HCT116 (cell line): ENCODE data around the gene SAMD1. TPM values are rescaled to one million over a fixed set of nuclear protein-coding genes. Genes with fewer than 3 reads are reported as not detected.

Source experiments
- ATAC-seq: fragments of 200-7000 bp; cut with Tn5 transposase; 2 replicates; pipeline ENCODE4 v1.9.1; 2020; ENCODE audit warnings: mild to moderate bottlenecking, moderate library complexity
- BruUV-seq: library from RNA; stranded (reverse); fragments of 400-500 nt; replicated peaks from 2 replicates; lab custom pipeline; 2021; lab: Mats Ljungman, UMichigan
- CTCF ChIA-PET: fragments of 300-600 bp; sonication (Branson Sonifier 250); formaldehyde crosslinking; loops from one replicate; lab custom pipeline; 2021; ENCODE audit warnings: antibody characterized with exemption; lab: Charles Lee
- POLR2A ChIA-PET: fragments of 300-600, 350-600 bp; sonication (Branson Sonifier 250); formaldehyde crosslinking; loops from one replicate; lab custom pipeline; 2021; ENCODE audit warnings: antibody characterized with exemption; lab: Charles Lee
- RAD21 ChIA-PET, 2 experiments: fragments of 300-600 bp; sonication (Branson Sonifier 250); formaldehyde crosslinking; loops; one replicate each; lab custom pipeline; 2023; ENCODE audit warnings: low total read pairs in 2 of 2; ENCODE audit not compliant: uncharacterized antibody in 2 of 2, unreplicated experiment in 2 of 2, low non-redundant PET in 1 of 2; lab: Charles Lee
- DNase-seq: peaks from one replicate; pipeline ENCODE4 v3.0.0-alpha.2; 2010; ENCODE audit warnings: low read depth, low spot score
- H2AFZ ChIP-seq: fragments of 200-600 bp; shearing (Covaris generic), sonication (generic); 2 replicates; pipeline ENCODE4 v1.6.1; 2017; ENCODE audit warnings: low read depth, mixed run types, mixed read lengths, antibody characterized with exemption, low read length; ENCODE audit not compliant: poor library complexity, severe bottlenecking
- H3K27ac ChIP-seq: 2 replicates; pipeline ENCODE4 v1.5.1; 2012; ENCODE audit warnings: low read depth, low read length
- H3K27me3 ChIP-seq: fragments of 200-600 bp; sonication (generic); 2 replicates; pipeline ENCODE4 v1.6.1; 2016; ENCODE audit warnings: mixed run types, low read length, mixed read lengths; ENCODE audit not compliant: insufficient read depth
- H3K36me3 ChIP-seq, 2 experiments: fragments of 200-500 bp in 1 of 2; fragments of 200-600 bp in 1 of 2; sonication (Bioruptor generic) in 1 of 2; sonication (generic) in 1 of 2; 2 replicates each; pipeline versions ENCODE4 v1.5.1 to v1.6.1; 2014 to 2016; ENCODE audit warnings: low read length in 2 of 2, inconsistent platforms in 1 of 2, mixed read lengths in 1 of 2, mixed run types in 1 of 2; ENCODE audit not compliant: insufficient read depth in 2 of 2, control insufficient read depth in 1 of 2
- H3K4me1 ChIP-seq, 2 experiments: fragments of 200-600 bp in 1 of 2; sonication (generic) in 1 of 2; 2 replicates each; pipeline versions ENCODE4 v1.5.1 to v1.6.1; 2012 to 2017; ENCODE audit warnings: low read length in 2 of 2, inconsistent platforms in 1 of 2, mild to moderate bottlenecking in 1 of 2, mixed read lengths in 1 of 2, mixed run types in 1 of 2, moderate library complexity in 1 of 2; ENCODE audit not compliant: insufficient read depth in 2 of 2, control insufficient read depth in 1 of 2
- H3K4me2 ChIP-seq: fragments of 200-600 bp; sonication (generic); 2 replicates; pipeline ENCODE4 v1.6.1; 2017; ENCODE audit warnings: mixed run types, low read length, mixed read lengths
- H3K4me3 ChIP-seq, 2 experiments: fragments of 200-600 bp in 1 of 2; sonication (generic) in 1 of 2; replicated peaks in 1 of 2; 2 replicates each; pipeline ENCODE4 v1.5.1; 2011 to 2016; ENCODE audit warnings: low read length in 2 of 2, control low read depth in 1 of 2, low read depth in 1 of 2, mild to moderate bottlenecking in 1 of 2, mixed read lengths in 1 of 2, mixed run types in 1 of 2
- H3K79me2 ChIP-seq: fragments of 200-600 bp; sonication (generic); 2 replicates; pipeline ENCODE4 v1.6.1; 2017; ENCODE audit warnings: mild to moderate bottlenecking, mixed run types, low read length, moderate library complexity, mixed read lengths; ENCODE audit not compliant: insufficient read depth
- H3K9ac ChIP-seq: fragments of 200-600 bp; sonication (generic); 2 replicates; pipeline ENCODE4 v1.6.1; 2016; ENCODE audit warnings: low read length, mixed read lengths
- H3K9me2 ChIP-seq: fragments of 200-600 bp; sonication (generic), shearing (Covaris generic); 2 replicates; pipeline ENCODE4 v1.6.1; 2017; ENCODE audit warnings: mixed run types, mild to moderate bottlenecking, moderate library complexity; ENCODE audit not compliant: insufficient read depth
- H3K9me3 ChIP-seq, 2 experiments: fragments of 200-500 bp in 1 of 2; fragments of 200-600 bp in 1 of 2; sonication (Bioruptor generic) in 1 of 2; sonication (generic) in 1 of 2; 2 replicates each; pipeline ENCODE4 v1.6.1; 2014 to 2017; ENCODE audit warnings: low read length in 2 of 2, mixed read lengths in 2 of 2, inconsistent platforms in 1 of 2, low read depth in 1 of 2, mild to moderate bottlenecking in 1 of 2, mixed run types in 1 of 2, moderate library complexity in 1 of 2; ENCODE audit not compliant: control insufficient read depth in 1 of 2, insufficient read depth in 1 of 2
- H4K20me1 ChIP-seq: fragments of 200-600 bp; sonication (generic), shearing (Covaris generic); 2 replicates; pipeline ENCODE4 v1.6.1; 2017; ENCODE audit warnings: mixed run types, mild to moderate bottlenecking, moderate library complexity; ENCODE audit not compliant: insufficient read depth
- CEBPB ChIP-seq: IDR thresholded peaks from 2 replicates; pipeline ENCODE4 v1.6.1; 2012; ENCODE audit warnings: low read depth
- ELF1 ChIP-seq: IDR thresholded peaks from 2 replicates; pipeline ENCODE4 v1.6.1; 2012; ENCODE audit warnings: low read depth, borderline replicate concordance
- EZH2 ChIP-seq: fragments of 200-600 bp; sonication (generic); IDR thresholded peaks from 2 replicates; pipeline ENCODE4 v1.6.1; 2017; ENCODE audit warnings: antibody characterized with exemption, mixed run types
- RAD21 ChIP-seq: IDR thresholded peaks from 2 replicates; pipeline ENCODE4 v1.6.1; 2012; ENCODE audit warnings: low read depth, mild to moderate bottlenecking
- SIN3A ChIP-seq: IDR thresholded peaks from 2 replicates; pipeline ENCODE4 v1.6.1; 2012; ENCODE audit warnings: low read depth
- SP1 ChIP-seq: IDR thresholded peaks from 2 replicates; pipeline ENCODE4 v1.6.1; 2012; ENCODE audit warnings: low read depth
- TCF7L2 ChIP-seq: IDR thresholded peaks from 2 replicates; pipeline ENCODE4 v1.7.0; 2011; ENCODE audit warnings: borderline replicate concordance, inconsistent platforms; ENCODE audit not compliant: insufficient read depth, insufficient read length; ENCODE audit errors: extremely low read depth
- YY1 ChIP-seq: IDR thresholded peaks from 2 replicates; pipeline ENCODE4 v1.6.1; 2011; ENCODE audit warnings: low read length, low read depth, moderate library complexity, mild to moderate bottlenecking; ENCODE audit not compliant: insufficient replicate concordance; ENCODE audit errors: extremely low read depth
- ZFX ChIP-seq: fragments of 450-650 bp; IDR thresholded peaks from 2 replicates; pipeline ENCODE4 v1.6.1; 2017
- ZNF274 ChIP-seq: fragments of 200-500 bp; sonication (Bioruptor generic); IDR thresholded peaks from 2 replicates; pipeline ENCODE4 v1.6.1; 2014; ENCODE audit warnings: mild to moderate bottlenecking, low read depth, low read length, inconsistent platforms
- intact Hi-C: fragments of 100-400 bp; cut with micrococcal nuclease; formaldehyde crosslinking; loops from 2 replicates; pipeline ENCODE4 v1.10.0; 2022
- total RNA-seq: library from RNA; stranded (reverse); gene quantifications from one replicate; pipeline ENCODE4 v1.2.1, GENCODE V29; 2021; ENCODE audit not compliant: unreplicated experiment
- TF ChIP-seq, protein P1 (sequence below): IDR thresholded peaks from 2 replicates; pipeline ENCODE4 v1.6.1; 2012
- TF ChIP-seq, protein P2 (sequence below): IDR thresholded peaks from 2 replicates; pipeline ENCODE4 v1.6.1; 2012; ENCODE audit warnings: low read depth
- TF ChIP-seq, protein P3 (sequence below): IDR thresholded peaks from 2 replicates; pipeline ENCODE4 v1.6.1; 2012
- TF ChIP-seq, protein P4 (sequence below): IDR thresholded peaks from 2 replicates; pipeline ENCODE4 v1.6.1; 2011; ENCODE audit warnings: mild to moderate bottlenecking, low read length, moderate library complexity; ENCODE audit not compliant: insufficient replicate concordance; ENCODE audit errors: extremely low read depth
- TF ChIP-seq, protein P5 (sequence below), 3 experiments: fragments of 200-600 bp in 1 of 3; sonication (generic) in 1 of 3; IDR thresholded peaks in 2 of 3; conservative IDR thresholded peaks in 1 of 3; 2 replicates each; pipeline ENCODE4 v1.5.1; 2012 to 2017; ENCODE audit warnings: low read depth in 2 of 3, low read length in 2 of 3, antibody characterized with exemption in 1 of 3, borderline replicate concordance in 1 of 3, control low read depth in 1 of 3, mild to moderate bottlenecking in 1 of 3, mixed read lengths in 1 of 3, mixed run types in 1 of 3, moderate library complexity in 1 of 3; ENCODE audit not compliant: insufficient read depth in 1 of 3

SAMD1 gene
- total RNA-seq, 1 experiment from 2014 or later: 62.9 TPM

DNA sequence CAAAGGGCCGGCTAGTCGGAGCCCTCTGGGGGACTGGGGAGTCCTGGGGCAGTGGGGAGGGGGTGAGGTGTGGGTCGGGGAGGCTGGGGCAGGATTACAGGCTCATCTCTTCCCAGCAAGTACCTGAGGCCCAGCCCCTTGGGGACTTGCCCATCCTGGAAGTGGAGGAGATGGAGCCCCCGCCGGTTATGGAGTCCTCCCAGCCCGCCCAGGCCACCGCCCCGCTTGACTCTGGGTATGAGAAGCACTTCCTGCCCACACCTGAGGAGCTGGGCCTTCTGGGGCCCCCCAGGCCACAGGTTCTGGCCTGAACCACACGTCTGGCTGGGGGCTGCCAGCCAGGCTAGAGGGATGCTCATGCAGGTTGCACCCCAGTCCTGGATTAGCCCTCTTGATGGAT, 38.6 kb downstream of the SAMD1 start:
- Histone ChIP-seq H3K4me1 (peaks cover 0 to 3% of the 10 kb centered on the region in 2 experiments; a peak in 1 of 4 replicates), H3K27ac (no peak overlapping the region), H3K27me3 (no peaks in the 10 kb centered on the region), H4K20me1 (no peaks in the 10 kb centered on the region), H3K9me3 (no peaks in the 10 kb centered on the region), H3K9me2 (no peaks in the 10 kb centered on the region), H2AFZ (no peak overlapping the region), H3K4me2 (no peak overlapping the region), H3K36me3 (peaks cover 0 to 6% of the 10 kb centered on the region in 2 experiments; a peak in 2 of 4 replicates)
- DNase-seq: no peak
- intact Hi-C loops: no loop called here
- TF ChIP-seq, protein P1, sequence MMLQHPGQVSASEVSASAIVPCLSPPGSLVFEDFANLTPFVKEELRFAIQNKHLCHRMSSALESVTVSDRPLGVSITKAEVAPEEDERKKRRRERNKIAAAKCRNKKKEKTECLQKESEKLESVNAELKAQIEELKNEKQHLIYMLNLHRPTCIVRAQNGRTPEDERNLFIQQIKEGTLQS: no peak
- TF ChIP-seq SIN3A: no peak
- TF ChIP-seq CEBPB: no peak
- TF ChIP-seq, protein P2, sequence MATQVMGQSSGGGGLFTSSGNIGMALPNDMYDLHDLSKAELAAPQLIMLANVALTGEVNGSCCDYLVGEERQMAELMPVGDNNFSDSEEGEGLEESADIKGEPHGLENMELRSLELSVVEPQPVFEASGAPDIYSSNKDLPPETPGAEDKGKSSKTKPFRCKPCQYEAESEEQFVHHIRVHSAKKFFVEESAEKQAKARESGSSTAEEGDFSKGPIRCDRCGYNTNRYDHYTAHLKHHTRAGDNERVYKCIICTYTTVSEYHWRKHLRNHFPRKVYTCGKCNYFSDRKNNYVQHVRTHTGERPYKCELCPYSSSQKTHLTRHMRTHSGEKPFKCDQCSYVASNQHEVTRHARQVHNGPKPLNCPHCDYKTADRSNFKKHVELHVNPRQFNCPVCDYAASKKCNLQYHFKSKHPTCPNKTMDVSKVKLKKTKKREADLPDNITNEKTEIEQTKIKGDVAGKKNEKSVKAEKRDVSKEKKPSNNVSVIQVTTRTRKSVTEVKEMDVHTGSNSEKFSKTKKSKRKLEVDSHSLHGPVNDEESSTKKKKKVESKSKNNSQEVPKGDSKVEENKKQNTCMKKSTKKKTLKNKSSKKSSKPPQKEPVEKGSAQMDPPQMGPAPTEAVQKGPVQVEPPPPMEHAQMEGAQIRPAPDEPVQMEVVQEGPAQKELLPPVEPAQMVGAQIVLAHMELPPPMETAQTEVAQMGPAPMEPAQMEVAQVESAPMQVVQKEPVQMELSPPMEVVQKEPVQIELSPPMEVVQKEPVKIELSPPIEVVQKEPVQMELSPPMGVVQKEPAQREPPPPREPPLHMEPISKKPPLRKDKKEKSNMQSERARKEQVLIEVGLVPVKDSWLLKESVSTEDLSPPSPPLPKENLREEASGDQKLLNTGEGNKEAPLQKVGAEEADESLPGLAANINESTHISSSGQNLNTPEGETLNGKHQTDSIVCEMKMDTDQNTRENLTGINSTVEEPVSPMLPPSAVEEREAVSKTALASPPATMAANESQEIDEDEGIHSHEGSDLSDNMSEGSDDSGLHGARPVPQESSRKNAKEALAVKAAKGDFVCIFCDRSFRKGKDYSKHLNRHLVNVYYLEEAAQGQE: no peak
- TF ChIP-seq, protein P3, sequence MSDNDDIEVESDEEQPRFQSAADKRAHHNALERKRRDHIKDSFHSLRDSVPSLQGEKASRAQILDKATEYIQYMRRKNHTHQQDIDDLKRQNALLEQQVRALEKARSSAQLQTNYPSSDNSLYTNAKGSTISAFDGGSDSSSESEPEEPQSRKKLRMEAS: no peak
- TF ChIP-seq, protein P4, sequence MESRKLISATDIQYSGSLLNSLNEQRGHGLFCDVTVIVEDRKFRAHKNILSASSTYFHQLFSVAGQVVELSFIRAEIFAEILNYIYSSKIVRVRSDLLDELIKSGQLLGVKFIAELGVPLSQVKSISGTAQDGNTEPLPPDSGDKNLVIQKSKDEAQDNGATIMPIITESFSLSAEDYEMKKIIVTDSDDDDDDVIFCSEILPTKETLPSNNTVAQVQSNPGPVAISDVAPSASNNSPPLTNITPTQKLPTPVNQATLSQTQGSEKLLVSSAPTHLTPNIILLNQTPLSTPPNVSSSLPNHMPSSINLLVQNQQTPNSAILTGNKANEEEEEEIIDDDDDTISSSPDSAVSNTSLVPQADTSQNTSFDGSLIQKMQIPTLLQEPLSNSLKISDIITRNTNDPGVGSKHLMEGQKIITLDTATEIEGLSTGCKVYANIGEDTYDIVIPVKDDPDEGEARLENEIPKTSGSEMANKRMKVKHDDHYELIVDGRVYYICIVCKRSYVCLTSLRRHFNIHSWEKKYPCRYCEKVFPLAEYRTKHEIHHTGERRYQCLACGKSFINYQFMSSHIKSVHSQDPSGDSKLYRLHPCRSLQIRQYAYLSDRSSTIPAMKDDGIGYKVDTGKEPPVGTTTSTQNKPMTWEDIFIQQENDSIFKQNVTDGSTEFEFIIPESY: no peak
- no peak for TF ChIP-seq RAD21
- no peak for TF ChIP-seq YY1
- no peak for TF ChIP-seq EZH2
- TF ChIP-seq TCF7L2: no peak
- TF ChIP-seq ZNF274: no peak
- no peak for TF ChIP-seq SP1
- no peak for TF ChIP-seq ZFX
- TF ChIP-seq, protein P5, sequence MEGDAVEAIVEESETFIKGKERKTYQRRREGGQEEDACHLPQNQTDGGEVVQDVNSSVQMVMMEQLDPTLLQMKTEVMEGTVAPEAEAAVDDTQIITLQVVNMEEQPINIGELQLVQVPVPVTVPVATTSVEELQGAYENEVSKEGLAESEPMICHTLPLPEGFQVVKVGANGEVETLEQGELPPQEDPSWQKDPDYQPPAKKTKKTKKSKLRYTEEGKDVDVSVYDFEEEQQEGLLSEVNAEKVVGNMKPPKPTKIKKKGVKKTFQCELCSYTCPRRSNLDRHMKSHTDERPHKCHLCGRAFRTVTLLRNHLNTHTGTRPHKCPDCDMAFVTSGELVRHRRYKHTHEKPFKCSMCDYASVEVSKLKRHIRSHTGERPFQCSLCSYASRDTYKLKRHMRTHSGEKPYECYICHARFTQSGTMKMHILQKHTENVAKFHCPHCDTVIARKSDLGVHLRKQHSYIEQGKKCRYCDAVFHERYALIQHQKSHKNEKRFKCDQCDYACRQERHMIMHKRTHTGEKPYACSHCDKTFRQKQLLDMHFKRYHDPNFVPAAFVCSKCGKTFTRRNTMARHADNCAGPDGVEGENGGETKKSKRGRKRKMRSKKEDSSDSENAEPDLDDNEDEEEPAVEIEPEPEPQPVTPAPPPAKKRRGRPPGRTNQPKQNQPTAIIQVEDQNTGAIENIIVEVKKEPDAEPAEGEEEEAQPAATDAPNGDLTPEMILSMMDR (IDR thresholded peaks at IDR 0.05 in 2 of 3, conservative IDR thresholded peaks at IDR 0.05 in 1 of 3; ENCODE audit: borderline replicate concordance in 1 of 3, insufficient read depth in 1 of 3, low read depth in 2 of 3, low read length in 2 of 3): no peak
- TF ChIP-seq ELF1: no peak
- TF ChIP-seq, all 23 proteins: peak for 0
- ChIA-PET CTCF (interaction anchor here (1.3 kb wide), 1 partner anchor 8 kb away, joined by 6 read pairs; no protein-coding TSS in a partner anchor), RAD21 (no interaction called here), POLR2A (no interaction called here)
- BruUV-seq: no TSS peak
- ATAC-seq: no peak
- Histone ChIP-seq H3K9ac (no peak overlapping the region), H3K79me2 (no peaks in the 10 kb centered on the region), H3K4me3 (no peak overlapping the region)
